Muscle layer of duodenum (tissue), 2 donors: ENCODE measurements around the gene H6PD.
A peak's percentile ranks its signal among the peaks of the same experiment; 100 is the strongest.

Experiments used
- H3K27ac ChIP-seq: one replicate; pipeline ENCODE4 v1.7.0; 2013; ENCODE audit warnings: mild to moderate bottlenecking, low read length
- H3K27me3 ChIP-seq: one replicate; pipeline ENCODE4 v1.7.0; 2013; ENCODE audit warnings: low read depth, mild to moderate bottlenecking, control low read depth, low read length
- H3K36me3 ChIP-seq, 2 donors: one replicate each; pipeline ENCODE4 v1.7.0; 2013; ENCODE audit warnings: low read length in 2 of 2, control low read depth in 1 of 2, mild to moderate bottlenecking in 1 of 2; ENCODE audit not compliant: insufficient read depth in 2 of 2, control insufficient read depth in 1 of 2
- H3K4me1 ChIP-seq, 2 donors: one replicate each; pipeline ENCODE4 v1.7.0; 2013; ENCODE audit warnings: low read length in 2 of 2, mild to moderate bottlenecking in 2 of 2, control low read depth in 1 of 2, moderate library complexity in 1 of 2; ENCODE audit not compliant: insufficient read depth in 2 of 2, control insufficient read depth in 1 of 2
- H3K4me3 ChIP-seq, 2 donors: one replicate each; pipeline ENCODE4 v1.7.0; 2013; ENCODE audit warnings: low read length in 2 of 2, low read depth in 1 of 2, mild to moderate bottlenecking in 1 of 2
- H3K9me3 ChIP-seq, 2 donors: one replicate each; pipeline ENCODE4 v1.7.0; 2013; ENCODE audit warnings: low read length in 2 of 2, control low read depth in 1 of 2, mild to moderate bottlenecking in 1 of 2; ENCODE audit not compliant: control insufficient read depth in 1 of 2
- donor health status: healthy.

Gene H6PD

GRCh38 chr1:9315411-9316079, 81.0 kb downstream of the H6PD start:
- Histone ChIP-seq H3K4me1 (peaks cover 8 to 74% of the 10 kb centered on the region in 2 donors), H3K4me3 (no peak overlapping the region), H3K27ac (peak overlapping the region; percentile 34)

GRCh38 chr1:9316080-9316444, 81.5 kb downstream of the H6PD start:
- peaks cover 12 to 73% of the 10 kb centered on the region in 2 donors for H3K4me1 ChIP-seq
- H3K4me3 ChIP-seq = no peak overlapping the region
- H3K27me3 ChIP-seq = no peaks in the 10 kb centered on the region
- no peaks in the 10 kb centered on the region for H3K36me3 ChIP-seq
- no peak overlapping the region for H3K27ac ChIP-seq
- H3K9me3 ChIP-seq = no peaks in the 10 kb centered on the region

More at GRCh38 chr1:9315411-9316079, 81.0 kb downstream of the H6PD start:
- Histone ChIP-seq H3K9me3 (no peaks in the 10 kb centered on the region), H3K36me3 (no peaks in the 10 kb centered on the region), H3K27me3 (no peaks in the 10 kb centered on the region)

- no peaks in the 10 kb centered on the region for H3K27me3 ChIP-seq
- no peak overlapping the region for H3K4me3 ChIP-seq
- peak overlapping the region; percentile 49 for H3K27ac ChIP-seq
- no peaks in the 10 kb centered on the region for H3K36me3 ChIP-seq
- peaks cover 12 to 73% of the 10 kb centered on the region in 2 donors for H3K4me1 ChIP-seq
- no peaks in the 10 kb centered on the region for H3K9me3 ChIP-seq
These were observed 81.9 kb downstream of the H6PD start for GRCh38 chr1:9316512-9316911.

GRCh38 chr1:9317072-9317471, 82.5 kb downstream of the H6PD start:
- Histone ChIP-seq H3K27me3 (no peaks in the 10 kb centered on the region), H3K36me3 (no peaks in the 10 kb centered on the region), H3K4me3 (no peak overlapping the region), H3K9me3 (no peaks in the 10 kb centered on the region), H3K27ac (peak overlapping the region; percentile 49), H3K4me1 (peaks cover 17 to 77% of the 10 kb centered on the region in 2 donors)

GRCh38 chr1:9317591-9318417, 83.2 kb downstream of the H6PD start:
- H3K27me3 ChIP-seq = no peaks in the 10 kb centered on the region
- no peak overlapping the region for H3K4me3 ChIP-seq
- H3K4me1 ChIP-seq = peaks cover 18 to 75% of the 10 kb centered on the region in 2 donors
- H3K36me3 ChIP-seq = no peaks in the 10 kb centered on the region
- peak overlapping the region; percentile 61 for H3K27ac ChIP-seq
- H3K9me3 ChIP-seq = no peaks in the 10 kb centered on the region

- Histone ChIP-seq H3K9me3 (no peaks in the 10 kb centered on the region), H3K36me3 (no peaks in the 10 kb centered on the region), H3K4me1 (peaks cover 21 to 78% of the 10 kb centered on the region in 2 donors), H3K27me3 (no peaks in the 10 kb centered on the region), H3K4me3 (no peak overlapping the region), H3K27ac (no peak overlapping the region)
These were observed 84.7 kb downstream of the H6PD start for GRCh38 chr1:9319208-9319788.

GRCh38 chr1:9319789-9320519, 85.4 kb downstream of the H6PD start:
- peak overlapping the region; percentile 46 for H3K27ac ChIP-seq
- H3K36me3 ChIP-seq = no peaks in the 10 kb centered on the region
- H3K27me3 ChIP-seq = no peaks in the 10 kb centered on the region
- H3K9me3 ChIP-seq = no peaks in the 10 kb centered on the region
- H3K4me1 ChIP-seq = peaks cover 21 to 84% of the 10 kb centered on the region in 2 donors
- H3K4me3 ChIP-seq = no peak overlapping the region
